Mucosa of gallbladder (tissue), 1 donor: ENCODE measurements around the gene SACM1L. TPM values are rescaled to one million over a fixed set of nuclear protein-coding genes. Genes with fewer than 3 reads are reported as not detected.
"Not testable (repeated sequence)": the region's sequence is repeated elsewhere in the genome, so short reads cannot be mapped to it uniquely, and the experiment has no call there.

Experiments used
- DNase-seq: peaks from one replicate; pipeline ENCODE4 v3.0.0-alpha.2; 2020; ENCODE audit warnings: low spot score
- total RNA-seq: library from RNA; stranded (reverse); gene quantifications from one replicate; pipeline ENCODE4 v1.2.1, GENCODE V29; 2021
- donor health status: DM: no; HTN: no; CAD: no.

SACM1L gene
- total RNA-seq, 1 donor from 2014 or later, result 51.8 TPM

DNA sequence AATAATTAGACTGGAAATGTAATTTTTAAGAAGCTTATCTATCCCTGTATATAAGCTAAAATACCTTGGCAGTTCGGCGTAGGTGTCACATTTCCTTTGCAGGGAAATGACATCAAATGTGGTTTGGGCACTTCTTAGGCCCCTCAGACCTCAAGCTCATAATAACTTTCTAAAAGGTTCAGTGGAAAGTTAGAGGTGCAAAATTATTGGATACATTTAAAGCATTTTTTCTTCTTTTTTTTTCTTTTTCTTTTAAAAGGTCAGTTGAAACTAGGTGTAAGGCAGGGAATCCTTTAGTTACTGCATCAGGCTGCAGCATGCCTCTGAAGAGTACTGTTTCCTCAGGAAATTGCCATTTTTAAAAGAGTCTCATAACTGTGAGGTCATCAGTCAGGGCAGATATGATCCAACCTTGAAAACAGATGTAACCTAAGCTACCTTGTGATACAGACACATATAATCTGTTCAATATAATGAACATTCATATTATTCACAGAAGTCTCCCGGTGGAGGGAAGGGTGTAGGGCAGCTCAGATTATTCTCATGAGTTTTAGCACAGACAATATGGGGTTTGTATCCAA, 4.8 kb downstream of the SACM1L start:
- no peak for DNase-seq

DNA sequence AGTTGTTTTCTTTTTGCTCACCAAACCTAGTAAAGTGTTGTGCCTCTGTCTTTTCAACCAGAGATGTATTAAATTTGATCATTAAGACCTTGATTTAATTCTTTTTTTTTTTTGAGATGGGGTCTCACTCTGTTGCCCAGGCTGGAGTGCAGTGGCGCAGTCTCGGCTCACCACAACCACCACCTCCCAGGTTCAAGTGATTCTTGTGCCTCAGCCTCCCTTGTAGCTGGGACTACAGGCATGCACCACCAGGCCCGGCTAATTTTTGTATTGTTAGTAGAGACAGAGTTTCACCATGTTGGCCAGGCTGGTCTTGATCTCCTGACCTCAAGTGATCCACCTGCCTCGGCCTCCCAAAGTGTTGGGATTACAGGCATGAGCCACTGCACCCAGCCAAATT, 6.0 kb downstream of the SACM1L start:
- not testable (repeated sequence) for DNase-seq

DNA sequence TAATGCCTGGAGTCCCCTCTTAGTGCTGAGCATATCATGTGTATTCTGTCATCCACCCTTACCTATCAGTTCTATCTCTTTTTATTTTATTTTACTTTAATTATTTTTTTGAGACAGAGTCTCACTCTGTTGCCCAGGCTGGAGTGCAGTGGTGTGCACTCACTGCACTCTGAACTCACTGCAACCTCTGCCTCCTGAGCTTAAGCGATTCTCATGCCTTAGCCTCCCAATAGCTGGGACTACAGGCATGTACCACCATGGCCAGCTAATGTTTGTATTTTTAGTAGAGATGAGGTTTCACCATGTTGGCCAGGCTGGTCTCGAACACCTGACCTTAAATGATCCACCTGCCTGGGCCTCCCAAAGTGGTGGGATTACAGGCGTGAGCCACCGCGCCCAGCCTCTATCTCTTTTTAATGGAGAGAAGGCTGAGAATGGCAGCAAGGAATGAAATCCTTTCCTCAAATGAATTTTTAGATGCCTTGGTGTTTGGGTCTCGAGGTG, 11.4 kb downstream of the SACM1L start:
- DNase-seq, result no peak

DNA sequence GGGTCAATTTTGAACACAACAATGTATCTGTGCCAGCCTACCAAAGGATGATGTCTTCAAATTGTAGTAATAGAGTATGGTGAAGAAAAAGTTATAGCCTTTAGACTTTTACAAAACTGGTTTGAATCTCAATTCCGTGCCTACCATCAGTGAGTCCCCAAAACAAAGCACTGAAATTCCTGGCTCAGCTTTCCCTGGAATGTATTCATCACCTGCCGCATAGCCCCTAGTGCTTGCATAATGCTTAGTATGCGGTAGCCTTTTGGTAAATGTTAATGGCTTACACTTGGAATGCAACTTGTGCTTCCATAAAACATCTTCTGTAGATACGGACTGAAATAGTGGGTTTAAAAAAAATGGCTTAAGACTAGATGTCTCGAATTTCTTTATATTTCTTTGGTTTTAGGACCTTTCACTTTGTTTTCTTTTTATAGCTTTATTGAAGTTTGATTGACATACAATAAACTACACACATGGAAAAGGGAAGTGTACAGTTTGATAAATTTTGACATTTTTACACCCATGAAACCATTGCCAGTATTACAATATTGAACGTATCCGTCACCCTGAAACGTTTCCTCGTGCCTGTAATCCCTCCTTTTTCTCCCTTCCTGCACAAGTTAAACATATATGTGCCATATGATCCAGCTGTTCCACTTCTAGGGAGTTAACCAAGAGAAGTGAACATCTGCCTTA, 12.1 kb downstream of the SACM1L start:
- DNase-seq, result no peak

DNA sequence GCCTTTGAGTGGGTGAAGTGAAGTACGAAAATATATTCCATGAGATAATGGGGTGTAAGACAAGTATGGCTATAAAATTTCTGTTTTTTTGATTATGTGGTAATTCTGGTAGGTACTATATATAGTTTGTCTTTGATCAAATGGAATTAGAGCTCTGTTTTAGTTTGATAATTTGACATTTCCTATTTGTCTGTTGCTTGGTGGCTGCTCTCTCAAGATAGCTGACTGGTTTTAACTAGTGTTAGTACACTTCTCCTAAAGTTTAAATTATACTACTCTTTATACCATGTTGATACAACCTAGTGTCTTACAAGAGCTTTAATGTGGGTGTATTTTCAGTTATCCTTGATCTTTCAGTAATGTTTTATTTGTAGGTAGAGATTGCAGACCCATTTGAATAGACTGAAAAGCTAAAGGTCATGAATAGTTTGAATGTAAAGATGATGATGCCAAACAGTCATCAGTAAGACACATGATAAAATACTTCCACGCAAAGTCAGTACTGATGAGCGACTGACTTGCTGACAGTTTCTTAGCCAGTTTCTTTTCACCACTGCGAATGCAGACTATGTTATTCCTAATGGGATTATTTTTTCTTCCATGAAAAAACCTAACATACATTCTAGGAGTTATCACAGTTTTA, 15.2 kb downstream of the SACM1L start:
- DNase-seq, result no peak

DNA sequence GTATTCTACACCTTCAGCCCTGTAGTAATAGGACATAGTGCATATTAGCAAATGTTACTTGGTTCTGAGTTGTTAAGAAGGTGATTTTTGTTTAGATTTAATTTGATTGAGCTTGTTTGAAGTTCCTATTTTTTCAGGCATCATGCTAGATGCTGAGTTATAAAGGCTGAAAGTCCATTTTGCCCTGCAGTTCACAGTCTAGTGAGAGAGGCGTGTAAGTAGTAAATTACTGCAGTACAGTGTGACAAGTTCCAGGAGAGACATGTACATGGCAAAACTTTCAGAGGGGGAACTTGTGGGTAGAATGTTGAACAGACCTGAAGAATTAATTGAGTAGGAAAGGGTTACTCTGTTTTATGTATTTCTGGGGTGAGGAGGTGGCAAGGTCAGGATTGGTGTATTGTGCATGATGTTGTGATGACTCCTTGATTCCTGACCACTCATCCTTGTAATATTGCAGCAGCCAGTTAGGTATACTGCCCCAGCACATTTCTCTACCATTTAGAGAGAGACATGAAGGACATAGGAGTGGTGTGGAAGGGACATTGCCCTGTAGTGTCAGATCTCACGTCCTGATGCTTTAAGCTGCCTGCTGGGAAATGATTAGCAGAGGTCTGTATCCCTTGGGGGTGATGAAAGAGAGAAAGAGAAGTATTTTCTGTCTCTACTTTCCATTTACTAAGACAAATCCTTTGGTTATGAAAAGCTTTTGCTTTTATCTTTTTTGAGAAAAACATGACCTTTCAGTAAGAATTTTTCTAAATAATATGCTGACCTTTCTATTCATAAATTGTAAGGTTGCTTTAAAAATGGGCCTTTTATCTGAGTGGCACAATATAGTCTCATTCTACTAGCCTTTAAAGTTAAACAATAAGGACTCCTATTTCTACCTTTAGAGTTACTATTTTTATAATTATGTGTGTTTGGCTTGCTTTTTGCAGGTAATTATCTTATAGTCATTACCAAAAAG, 16.9 kb downstream of the SACM1L start:
- no peak for DNase-seq

DNA sequence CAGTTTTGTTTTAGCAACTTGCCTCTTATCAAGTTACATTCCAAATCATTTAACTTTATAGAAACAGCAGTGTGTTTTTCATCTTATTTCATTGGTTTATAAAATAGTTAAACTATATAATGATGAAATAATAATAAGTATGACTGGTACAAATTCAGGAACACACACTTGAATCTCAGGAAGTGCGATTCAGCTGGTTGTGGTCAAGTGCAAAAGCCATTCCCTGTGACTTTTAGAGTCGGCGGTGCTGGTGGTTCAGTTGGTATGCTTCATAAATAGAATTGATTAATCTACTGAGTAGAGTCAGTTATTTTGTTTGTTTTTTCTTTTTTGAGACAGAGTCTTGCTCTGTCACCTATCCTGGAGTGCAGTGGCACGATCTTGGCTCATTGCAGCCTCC, 22.7 kb downstream of the SACM1L start:
- DNase-seq, result no peak

DNA sequence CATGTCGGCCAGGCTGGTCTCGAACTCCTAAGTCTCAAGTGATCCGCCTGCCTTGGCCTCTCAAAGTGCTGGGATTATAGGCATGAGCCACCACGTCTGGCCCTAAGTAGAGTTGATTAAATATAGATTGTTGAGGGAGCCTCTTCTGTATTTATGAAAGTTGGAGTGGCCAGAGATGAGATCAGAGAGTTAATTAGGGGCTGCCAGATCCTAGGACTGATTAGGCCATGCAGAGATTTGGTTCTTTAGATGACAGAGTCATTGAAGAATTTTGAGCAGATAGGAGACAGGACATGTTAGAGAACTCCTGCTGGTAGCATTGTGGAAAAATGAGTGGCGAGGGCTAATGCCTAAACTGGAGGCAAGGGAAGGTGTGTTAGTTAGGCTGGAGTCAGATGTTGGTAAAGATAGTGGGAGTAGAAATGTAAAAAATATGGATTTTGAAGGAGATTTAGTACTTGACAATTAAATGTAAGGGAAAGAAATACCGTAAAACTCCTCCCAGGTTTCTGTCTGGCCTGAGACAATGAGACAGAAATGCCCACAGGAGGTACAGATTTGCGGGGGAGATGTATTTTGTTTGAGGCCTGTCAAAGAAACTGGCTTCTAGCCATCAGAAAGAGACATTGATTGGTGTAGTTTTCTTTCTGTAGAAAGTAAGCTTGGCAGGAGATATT, 23.4 kb downstream of the SACM1L start:
- no peak for DNase-seq

DNA sequence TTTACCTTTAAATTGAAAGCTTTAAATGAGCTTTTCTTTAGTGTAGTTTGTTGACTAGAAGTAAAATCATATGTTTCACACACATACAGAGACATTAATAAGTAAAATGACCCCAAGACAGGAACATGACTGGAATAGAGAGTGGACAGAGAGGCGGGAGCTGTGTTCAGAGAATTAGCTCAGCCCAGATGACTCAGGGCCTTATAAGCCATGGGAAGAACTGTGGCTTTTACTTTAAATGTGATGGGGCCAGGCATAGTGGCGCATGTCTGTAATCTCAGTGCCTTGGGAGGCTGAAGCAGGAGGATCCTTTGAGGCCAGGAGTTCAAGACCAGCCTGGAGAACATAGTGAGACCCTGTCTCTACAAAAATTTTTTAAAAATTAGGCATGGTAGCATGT, 26.7 kb downstream of the SACM1L start:
- DNase-seq, result no peak

DNA sequence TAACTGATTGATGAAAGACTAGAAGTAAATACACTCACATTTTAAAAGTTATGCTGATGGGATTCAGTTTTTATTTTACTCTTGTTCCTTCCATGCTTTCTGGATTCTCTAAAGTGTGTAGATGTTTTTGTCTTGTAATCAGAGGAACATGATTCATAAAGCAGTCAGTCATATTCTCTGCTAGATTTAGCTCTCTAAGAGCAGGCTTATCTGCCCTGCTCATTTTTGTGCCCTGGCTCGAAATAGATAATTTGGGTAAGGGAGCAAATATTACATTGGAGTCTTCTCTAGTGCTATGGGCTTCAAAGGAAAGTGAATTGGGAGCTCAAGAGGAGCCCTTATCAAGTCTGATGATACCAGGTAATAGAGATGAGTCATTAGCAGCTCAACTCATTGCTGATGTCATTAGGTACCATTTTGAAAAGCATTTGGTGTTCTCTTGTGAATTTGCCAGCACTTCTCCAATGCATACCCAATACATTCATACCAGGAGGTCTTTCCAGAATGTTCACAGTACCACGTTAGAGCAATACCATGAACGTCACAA, 27.7 kb downstream of the SACM1L start:
- DNase-seq, result no peak

DNA sequence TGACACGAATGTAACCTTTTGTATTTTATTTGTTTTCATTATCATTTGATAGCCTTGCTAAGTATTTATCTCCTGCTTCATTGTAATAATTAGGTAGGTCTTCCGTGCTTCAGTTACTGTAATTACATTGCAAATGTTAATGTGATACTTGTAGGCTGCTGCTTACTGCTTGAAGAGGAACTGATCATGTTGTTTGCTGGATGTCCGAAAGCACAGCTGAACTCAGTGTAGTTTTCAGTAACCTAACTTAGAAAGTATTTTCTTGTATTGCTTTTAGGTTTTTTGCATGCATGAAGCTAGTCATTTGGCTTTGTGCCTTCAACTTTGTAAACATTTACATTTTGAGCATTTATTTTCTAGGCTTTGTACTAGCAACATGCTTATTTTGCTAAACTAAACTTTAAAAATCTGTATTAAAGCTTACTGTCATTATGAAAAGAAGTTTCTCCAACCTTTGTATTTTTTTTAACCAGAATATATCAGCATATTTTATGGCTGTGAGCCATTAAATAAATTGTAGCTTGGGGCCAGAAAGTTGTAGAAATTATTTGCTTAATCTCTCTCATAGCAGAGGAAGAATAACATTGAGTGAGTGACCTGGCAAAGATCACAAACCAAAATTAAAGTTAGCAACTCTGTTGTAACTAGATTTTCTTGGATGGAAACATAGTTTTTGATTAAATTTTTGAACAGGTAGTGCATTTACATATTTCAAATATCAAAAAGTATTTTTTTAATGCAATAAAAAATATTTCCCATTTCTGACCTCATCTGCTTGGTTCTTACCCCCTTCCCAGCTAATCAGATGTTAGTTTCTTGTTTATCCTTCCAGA, 30.7 kb downstream of the SACM1L start:
- DNase-seq, result no peak

DNA sequence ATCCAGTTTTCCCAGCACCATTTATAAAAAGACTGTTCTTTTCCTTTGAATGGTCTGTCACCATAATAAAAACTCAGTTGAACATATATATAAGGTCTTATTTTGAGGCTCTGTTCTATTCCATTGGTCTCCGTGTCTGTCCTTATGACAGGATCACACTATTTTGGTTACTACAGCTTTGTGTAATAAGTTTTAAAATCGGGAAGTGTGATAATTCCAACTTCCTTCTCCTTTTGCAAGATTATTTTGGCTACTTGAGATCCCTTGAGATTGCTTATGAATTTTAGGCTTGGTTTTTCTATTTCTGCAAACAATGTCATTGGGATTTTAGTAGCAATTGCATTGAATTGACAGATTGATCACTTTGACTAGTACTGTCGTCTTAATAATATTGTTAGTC, 35.7 kb downstream of the SACM1L start:
- DNase-seq, result no peak

DNA sequence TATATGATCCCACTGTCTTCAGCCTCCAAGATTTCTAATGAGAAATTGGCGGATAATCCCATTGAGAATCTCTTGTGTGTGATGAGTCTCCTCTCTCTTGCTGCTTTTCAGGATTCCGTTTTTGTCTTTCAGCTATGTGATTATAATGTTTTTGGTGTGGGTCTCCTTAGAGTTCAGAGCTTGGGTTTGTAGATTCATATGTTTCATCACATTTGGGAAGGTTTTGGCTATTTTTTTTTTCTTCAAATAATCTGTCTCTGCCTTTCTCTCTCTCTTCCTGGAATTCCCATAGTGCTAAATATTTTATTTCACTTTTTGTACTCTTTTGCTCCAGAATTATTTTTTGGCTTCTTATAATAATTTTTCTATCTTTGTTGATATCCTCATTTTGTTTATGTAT, 40.4 kb downstream of the SACM1L start:
- no peak for DNase-seq

DNA sequence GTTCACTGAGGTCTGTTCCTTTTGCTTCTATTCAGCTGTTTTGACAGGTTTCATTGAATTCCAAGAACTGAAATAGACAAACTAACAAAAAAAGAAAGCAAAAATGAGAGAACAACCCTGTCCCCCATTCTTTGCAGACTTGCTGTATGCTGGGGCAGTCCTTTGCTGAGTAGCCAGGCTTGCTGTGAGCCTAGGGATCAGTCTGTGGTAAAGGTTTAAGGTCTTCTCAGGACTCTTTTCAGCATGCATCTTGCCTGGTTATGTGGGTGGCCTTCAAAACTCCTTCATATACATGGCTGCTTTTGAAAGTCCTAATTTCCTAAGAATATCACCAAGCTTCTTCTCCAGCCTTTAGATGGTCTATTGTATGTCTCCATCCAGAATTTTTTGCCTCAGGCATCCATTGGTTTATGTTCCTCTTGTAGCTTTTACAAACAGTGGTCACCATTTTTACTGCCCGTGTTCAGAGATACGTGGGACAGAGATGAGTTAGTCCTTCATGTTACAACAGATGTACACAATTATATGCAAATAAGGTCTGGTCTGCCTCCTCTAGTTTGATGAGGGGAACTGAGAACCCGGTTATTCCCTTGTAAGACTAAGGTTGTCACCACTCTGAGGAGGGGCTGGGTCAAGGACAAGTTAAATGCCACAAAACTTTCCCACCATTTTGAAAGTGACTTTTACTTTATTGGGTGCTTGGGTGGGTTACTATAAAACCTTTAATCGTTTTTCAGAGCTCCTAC, 41.4 kb downstream of the SACM1L start:
- no peak for DNase-seq

DNA sequence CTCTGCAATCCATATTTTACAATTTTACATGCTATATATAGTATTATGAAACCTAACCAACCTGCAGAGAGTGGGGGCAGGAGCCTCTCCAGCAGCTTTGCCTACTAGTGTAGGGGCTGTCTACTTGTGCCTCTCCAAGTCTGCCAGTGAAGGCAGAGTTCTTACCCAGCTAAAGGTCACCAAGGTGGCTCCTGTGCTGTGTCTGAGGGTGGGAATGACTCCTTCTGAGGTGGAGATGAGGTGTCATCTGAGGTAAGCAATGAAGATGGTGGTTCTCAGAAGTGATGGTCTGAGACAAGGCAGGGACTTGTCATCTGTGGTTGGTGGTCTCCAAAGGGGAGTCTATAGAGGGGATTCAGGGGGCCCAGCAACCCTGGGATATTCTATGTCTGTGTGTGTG, 47.5 kb downstream of the SACM1L start:
- DNase-seq, result no peak

DNA sequence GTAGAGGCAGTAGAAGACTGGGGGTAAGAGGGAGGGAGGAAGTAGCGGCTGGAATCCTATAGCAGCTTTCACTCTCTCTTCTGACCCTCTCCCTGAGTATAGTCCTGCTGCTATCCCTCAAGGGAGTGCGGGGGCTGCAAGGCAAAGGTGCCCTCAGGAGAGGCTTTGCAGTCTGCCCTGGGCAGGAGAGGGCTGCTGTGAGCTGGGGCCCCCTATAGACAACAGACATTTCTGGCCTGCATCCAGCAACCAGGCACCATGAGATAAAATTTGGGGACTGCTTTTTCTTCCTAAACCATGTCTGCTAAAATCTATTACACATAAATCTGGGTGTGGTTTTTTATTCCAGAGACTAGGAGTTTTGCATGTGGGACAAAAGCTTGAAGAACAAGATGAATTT, 48.0 kb downstream of the SACM1L start:
- DNase-seq, result no peak

DNA sequence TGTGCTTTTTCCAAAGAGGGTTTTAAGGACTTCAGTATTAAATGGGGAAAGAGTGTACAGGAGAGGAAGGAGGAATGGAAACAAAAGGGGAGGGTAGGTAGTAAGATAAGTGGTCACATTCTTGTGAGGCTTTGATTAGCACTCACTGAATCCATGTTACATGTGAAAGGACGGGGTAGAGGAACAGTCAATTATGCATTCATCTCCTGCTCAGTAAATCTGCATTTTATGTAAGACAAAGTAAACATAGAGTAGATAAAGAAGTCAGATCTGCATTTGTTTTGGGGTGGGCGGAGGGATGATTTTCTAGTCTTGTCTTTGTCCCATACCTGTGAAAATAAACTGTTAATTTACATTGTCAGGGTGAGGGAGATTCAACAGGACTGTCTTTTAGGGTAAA, 50.8 kb downstream of the SACM1L start:
- no peak for DNase-seq

DNA sequence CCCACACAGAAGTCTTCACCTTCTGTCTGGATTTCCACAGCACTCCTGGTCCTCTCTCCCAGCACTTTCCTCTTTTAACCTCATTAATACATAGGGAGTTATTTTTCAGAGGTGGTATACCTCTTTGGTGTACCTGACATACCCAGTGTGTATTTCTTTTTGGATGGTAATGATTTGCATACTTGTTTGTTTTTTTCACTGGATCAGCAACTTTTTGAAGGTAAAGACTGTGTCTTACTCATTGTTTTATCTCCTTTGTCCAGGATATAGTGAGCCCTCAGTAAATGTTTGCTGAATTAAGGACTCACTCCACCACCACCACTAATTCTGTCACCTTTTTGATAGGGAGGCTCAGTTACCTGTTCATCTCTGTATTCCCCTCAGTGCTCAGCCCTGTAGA, 52.1 kb downstream of the SACM1L start:
- DNase-seq, result no peak

DNA sequence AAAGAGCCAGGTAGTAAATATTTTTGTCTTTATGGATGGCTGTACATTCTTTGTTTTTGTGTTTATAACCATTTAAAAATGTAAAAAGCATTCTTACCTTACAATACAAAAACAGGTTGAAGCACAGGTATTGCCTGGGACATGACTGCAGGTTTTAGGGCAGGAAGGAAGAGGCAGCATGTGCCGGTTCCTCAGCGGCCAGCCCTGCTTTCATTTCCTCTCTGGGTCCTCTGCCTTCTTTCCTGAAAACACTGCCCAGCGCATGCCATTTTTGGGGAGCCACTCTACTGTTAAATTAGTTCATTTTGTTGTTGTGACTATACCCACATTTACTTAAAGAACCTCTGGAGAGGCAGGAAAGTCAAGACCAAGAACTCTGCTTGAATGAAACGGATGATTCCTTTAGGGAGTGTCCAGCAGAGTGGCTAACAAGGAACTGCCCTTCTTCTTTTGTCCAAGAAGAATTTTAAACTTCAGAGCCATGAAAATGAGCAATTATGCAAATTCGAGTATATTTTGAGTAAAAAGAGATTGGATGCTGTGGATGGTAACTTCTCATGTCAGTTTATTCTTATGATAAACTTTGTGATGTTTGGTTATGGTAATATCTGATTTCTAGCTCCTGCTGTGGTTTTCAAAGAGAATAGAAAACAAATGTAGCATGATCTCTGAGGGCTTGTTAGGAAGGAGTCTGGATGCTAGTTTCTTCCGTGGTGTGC, 52.7 kb downstream of the SACM1L start:
- no peak for DNase-seq
